Activated CD4-positive, alpha-beta memory T cell treated with anti-CD3 and anti-CD28 coated beads for 36 hours (primary cell): ENCODE results near the gene FGF18. TPM values are rescaled to one million over a fixed set of nuclear protein-coding genes. Genes with fewer than 3 reads are reported as not detected.

Experiments used
- CTCF ChIA-PET: fragments of 350-600 bp; sonication (Branson Sonifier 250); formaldehyde crosslinking; loops from one replicate; lab custom pipeline; 2021; ENCODE audit warnings: antibody characterized with exemption, inconsistent platforms; lab: Charles Lee
- POLR2A ChIA-PET: fragments of 350-600 bp; sonication (Branson Sonifier 250); formaldehyde crosslinking; loops from one replicate; lab custom pipeline; 2021; ENCODE audit warnings: antibody characterized with exemption; lab: Charles Lee
- DNase-seq: peaks from one replicate; pipeline ENCODE4 v3.0.0-alpha.2; 2020
- H3K27ac Mint-ChIP-seq: one replicate; pipeline ENCODE4 v1.8.0; 2021; ENCODE audit warnings: mixed read lengths
- H3K27me3 Mint-ChIP-seq: one replicate; pipeline ENCODE4 v1.8.0; 2021; ENCODE audit warnings: mixed read lengths
- H3K36me3 Mint-ChIP-seq: one replicate; pipeline ENCODE4 v1.8.0; 2021; ENCODE audit warnings: mixed read lengths
- H3K4me1 Mint-ChIP-seq: one replicate; pipeline ENCODE4 v1.8.0; 2021; ENCODE audit warnings: low read depth, mixed read lengths
- H3K4me3 Mint-ChIP-seq: one replicate; pipeline ENCODE4 v1.8.0; 2021; ENCODE audit warnings: mild to moderate bottlenecking, mixed read lengths
- H3K9me3 Mint-ChIP-seq: one replicate; pipeline ENCODE4 v1.8.0; 2021; ENCODE audit warnings: mixed read lengths
- intact Hi-C: fragments of 100-400 bp; cut with micrococcal nuclease; formaldehyde crosslinking; loops from one replicate; pipeline ENCODE4 v1.15.1; 2023
- total RNA-seq, 2 experiments: library from RNA; stranded (reverse); gene quantifications; one replicate each; pipeline ENCODE4 v1.2.3, GENCODE V29; 2021

Gene FGF18
- total RNA-seq, 2 experiments from 2014 or later, result 0.10 TPM; not detected in 1

- no peaks in the 10 kb centered on the region for H3K9me3 Mint-ChIP-seq
- DNase-seq, result no peak
- ChIA-PET CTCF (no interaction called here), POLR2A (no interaction called here)
- intact Hi-C loops, result no loop called here
- H3K36me3 Mint-ChIP-seq, result no peaks in the 10 kb centered on the region
- peaks cover 39% of the 10 kb centered on the region for H3K27me3 Mint-ChIP-seq
- no peak overlapping the region for H3K27ac Mint-ChIP-seq
- H3K4me3 Mint-ChIP-seq, result no peak overlapping the region
- no peaks in the 10 kb centered on the region for H3K4me1 Mint-ChIP-seq
These were observed 30.0 kb downstream of the FGF18 start for GRCh38 chr5:171449426-171449825.

- H3K4me3 Mint-ChIP-seq, result no peak overlapping the region
- intact Hi-C loops, result no loop called here
- H3K9me3 Mint-ChIP-seq, result no peaks in the 10 kb centered on the region
- no peaks in the 10 kb centered on the region for H3K4me1 Mint-ChIP-seq
- ChIA-PET POLR2A (no interaction called here), CTCF (no interaction called here)
- no peak overlapping the region for H3K27ac Mint-ChIP-seq
- peaks cover 39% of the 10 kb centered on the region for H3K27me3 Mint-ChIP-seq
- DNase-seq, result peak; percentile 42
- H3K36me3 Mint-ChIP-seq, result no peaks in the 10 kb centered on the region
These were observed 31.2 kb downstream of the FGF18 start for GRCh38 chr5:171450423-171451331.

GRCh38 chr5:171451421-171451820 lies 32.0 kb downstream of the FGF18 start:
- POLR2A ChIA-PET, result no interaction called here
- Mint-ChIP-seq H3K27me3 (peaks cover 39% of the 10 kb centered on the region), H3K27ac (no peak overlapping the region), H3K4me3 (no peak overlapping the region), H3K9me3 (no peaks in the 10 kb centered on the region), H3K36me3 (no peaks in the 10 kb centered on the region), H3K4me1 (no peaks in the 10 kb centered on the region)
- intact Hi-C loops, result no loop called here
- no peak for DNase-seq
- CTCF ChIA-PET, result no interaction called here

- CTCF ChIA-PET, result interaction anchor here (0.8 to 1.1 kb wide), 2 partner anchors 48 to 153 kb away, joined by 4 to 5 read pairs; no protein-coding TSS in a partner anchor
- Mint-ChIP-seq H3K9me3 (no peaks in the 10 kb centered on the region), H3K4me1 (no peaks in the 10 kb centered on the region)
These were observed 33.7 kb downstream of the FGF18 start for GRCh38 chr5:171453056-171453725.

GRCh38 chr5:171453988-171454387 lies 34.5 kb downstream of the FGF18 start:
- Mint-ChIP-seq H3K9me3 (no peaks in the 10 kb centered on the region), H3K27me3 (peaks cover 37% of the 10 kb centered on the region), H3K36me3 (no peaks in the 10 kb centered on the region), H3K4me1 (no peaks in the 10 kb centered on the region), H3K4me3 (no peak overlapping the region), H3K27ac (no peak overlapping the region)
- intact Hi-C loops, result no loop called here
- DNase-seq, result no peak
- CTCF ChIA-PET, result interaction anchor here (0.8 to 1.1 kb wide), 2 partner anchors 47 to 152 kb away, joined by 4 to 5 read pairs; no protein-coding TSS in a partner anchor
- POLR2A ChIA-PET, result no interaction called here

More at GRCh38 chr5:171453056-171453725, 33.7 kb downstream of the FGF18 start:
- H3K36me3 Mint-ChIP-seq, result no peaks in the 10 kb centered on the region
- H3K27me3 Mint-ChIP-seq, result peaks cover 39% of the 10 kb centered on the region
- POLR2A ChIA-PET, result no interaction called here
- intact Hi-C loops, result no loop called here
- H3K27ac Mint-ChIP-seq, result no peak overlapping the region
- H3K4me3 Mint-ChIP-seq, result no peak overlapping the region
- DNase-seq, result no peak

- DNase-seq, result no peak
- peaks cover 32% of the 10 kb centered on the region for H3K27me3 Mint-ChIP-seq
- no peaks in the 10 kb centered on the region for H3K4me1 Mint-ChIP-seq
- H3K9me3 Mint-ChIP-seq, result no peaks in the 10 kb centered on the region
- ChIA-PET CTCF (no interaction called here), POLR2A (no interaction called here)
- no peak overlapping the region for H3K27ac Mint-ChIP-seq
- no peak overlapping the region for H3K4me3 Mint-ChIP-seq
- intact Hi-C loops, result no loop called here
- H3K36me3 Mint-ChIP-seq, result no peaks in the 10 kb centered on the region
These were observed 35.1 kb downstream of the FGF18 start for GRCh38 chr5:171454549-171454948.

- no peak overlapping the region for H3K27ac Mint-ChIP-seq
- intact Hi-C loops, result no loop called here
- H3K4me3 Mint-ChIP-seq, result no peak overlapping the region
- H3K36me3 Mint-ChIP-seq, result no peaks in the 10 kb centered on the region
- ChIA-PET POLR2A (no interaction called here), CTCF (no interaction called here)
- DNase-seq, result no peak
- H3K9me3 Mint-ChIP-seq, result no peaks in the 10 kb centered on the region
- no peaks in the 10 kb centered on the region for H3K4me1 Mint-ChIP-seq
- H3K27me3 Mint-ChIP-seq, result peaks cover 23% of the 10 kb centered on the region
These were observed 36.1 kb downstream of the FGF18 start for GRCh38 chr5:171455522-171455921.

- intact Hi-C loops, result no loop called here
- H3K27ac Mint-ChIP-seq, result no peak overlapping the region
- ChIA-PET CTCF (no interaction called here), POLR2A (no interaction called here)
- H3K36me3 Mint-ChIP-seq, result no peaks in the 10 kb centered on the region
- H3K27me3 Mint-ChIP-seq, result peaks cover 14% of the 10 kb centered on the region
- no peak overlapping the region for H3K4me3 Mint-ChIP-seq
- H3K4me1 Mint-ChIP-seq, result no peaks in the 10 kb centered on the region
- no peak for DNase-seq
- H3K9me3 Mint-ChIP-seq, result no peaks in the 10 kb centered on the region
These were observed 37.9 kb downstream of the FGF18 start for GRCh38 chr5:171457208-171457981.

GRCh38 chr5:171459839-171460238 lies 40.4 kb downstream of the FGF18 start:
- ChIA-PET POLR2A (no interaction called here), CTCF (no interaction called here)
- H3K9me3 Mint-ChIP-seq, result no peaks in the 10 kb centered on the region
- no peak overlapping the region for H3K4me3 Mint-ChIP-seq
- no peaks in the 10 kb centered on the region for H3K4me1 Mint-ChIP-seq
- no peak for DNase-seq
- intact Hi-C loops, result no loop called here
- no peak overlapping the region for H3K27ac Mint-ChIP-seq
- no peaks in the 10 kb centered on the region for H3K36me3 Mint-ChIP-seq
- peaks cover 3% of the 10 kb centered on the region for H3K27me3 Mint-ChIP-seq

- no peak overlapping the region for H3K4me3 Mint-ChIP-seq
- POLR2A ChIA-PET, result no interaction called here
- no peak overlapping the region for H3K27ac Mint-ChIP-seq
- intact Hi-C loops, result no loop called here
- no peaks in the 10 kb centered on the region for H3K36me3 Mint-ChIP-seq
- H3K27me3 Mint-ChIP-seq, result peaks cover 5% of the 10 kb centered on the region
- H3K9me3 Mint-ChIP-seq, result no peaks in the 10 kb centered on the region
- no peaks in the 10 kb centered on the region for H3K4me1 Mint-ChIP-seq
- CTCF ChIA-PET, result interaction anchor here (0.6 to 0.9 kb wide), 2 partner anchors 266 to 341 kb away, joined by 3 to 4 read pairs; no protein-coding TSS in a partner anchor
- no peak for DNase-seq
These were observed 42.9 kb downstream of the FGF18 start for GRCh38 chr5:171462136-171462927.
